Measurements from ENCODE around the gene CLCA2.

DNA sequence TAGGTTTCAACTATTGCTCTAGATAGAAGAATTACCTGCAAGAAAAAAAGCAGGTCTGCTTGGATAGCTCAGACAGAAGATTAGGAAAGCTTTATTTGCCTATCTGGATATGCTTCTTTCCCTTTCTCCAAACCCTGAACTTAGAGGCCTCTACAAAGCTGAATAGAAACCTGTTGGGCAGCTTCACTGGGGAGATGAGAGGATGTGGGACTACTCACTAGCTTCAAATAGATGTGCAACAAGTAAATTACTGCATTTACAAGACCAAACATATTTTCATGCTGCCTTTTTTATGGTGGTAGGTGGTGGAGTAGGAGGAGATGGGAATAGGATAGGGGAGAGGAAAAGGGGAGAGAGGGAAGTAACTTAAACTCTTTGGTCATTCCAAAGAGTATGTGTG is 6.4 kb downstream of the CLCA2 start:
- TF ChIP-seq, protein P1, sequence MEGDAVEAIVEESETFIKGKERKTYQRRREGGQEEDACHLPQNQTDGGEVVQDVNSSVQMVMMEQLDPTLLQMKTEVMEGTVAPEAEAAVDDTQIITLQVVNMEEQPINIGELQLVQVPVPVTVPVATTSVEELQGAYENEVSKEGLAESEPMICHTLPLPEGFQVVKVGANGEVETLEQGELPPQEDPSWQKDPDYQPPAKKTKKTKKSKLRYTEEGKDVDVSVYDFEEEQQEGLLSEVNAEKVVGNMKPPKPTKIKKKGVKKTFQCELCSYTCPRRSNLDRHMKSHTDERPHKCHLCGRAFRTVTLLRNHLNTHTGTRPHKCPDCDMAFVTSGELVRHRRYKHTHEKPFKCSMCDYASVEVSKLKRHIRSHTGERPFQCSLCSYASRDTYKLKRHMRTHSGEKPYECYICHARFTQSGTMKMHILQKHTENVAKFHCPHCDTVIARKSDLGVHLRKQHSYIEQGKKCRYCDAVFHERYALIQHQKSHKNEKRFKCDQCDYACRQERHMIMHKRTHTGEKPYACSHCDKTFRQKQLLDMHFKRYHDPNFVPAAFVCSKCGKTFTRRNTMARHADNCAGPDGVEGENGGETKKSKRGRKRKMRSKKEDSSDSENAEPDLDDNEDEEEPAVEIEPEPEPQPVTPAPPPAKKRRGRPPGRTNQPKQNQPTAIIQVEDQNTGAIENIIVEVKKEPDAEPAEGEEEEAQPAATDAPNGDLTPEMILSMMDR (IDR thresholded peaks at IDR 0.05), result no peak
- no peak for TF ChIP-seq EZH2 (IDR thresholded peaks at IDR 0.05; ENCODE audit: borderline replicate concordance, insufficient read depth, low read depth, low read length, poor library complexity, severe bottlenecking)

All from B cell (primary cell).